K562 (cell line): ENCODE data around the gene MPHOSPH9. TPM values are rescaled to one million over a fixed set of nuclear protein-coding genes. Genes with fewer than 3 reads are reported as not detected.

Source experiments
- ATAC-seq: fragments of 200-7000 bp; cut with Tn5 transposase; 3 replicates; pipeline ENCODE4 v1.9.1; 2020; ENCODE audit warnings: moderate library complexity
- BruUV-seq: library from RNA; stranded (reverse); fragments of 400-500 nt; replicated peaks from 2 replicates; lab custom pipeline; 2021; lab: Mats Ljungman, UMichigan
- CTCF ChIA-PET: fragments of 300-600 bp; formaldehyde crosslinking; extraction: SDS; loops from one replicate; lab custom pipeline; 2021; ENCODE audit warnings: low intra/inter-chr PET ratio; lab: Yijun Ruan, JAX
- POLR2A ChIA-PET: fragments of 300-600, 350-650 bp; sonication (Branson Sonifier 250); formaldehyde crosslinking; extraction: SDS; loops from one replicate; lab custom pipeline; 2021; ENCODE audit warnings: antibody characterized with exemption, inconsistent platforms; lab: Yijun Ruan, JAX
- DNase-seq, 4 experiments: peaks; one replicate each; pipeline versions ENCODE4 v3.0.0 to v3.0.0-alpha.2; 2011 to 2018; ENCODE audit warnings: low spot score in 3 of 4, mixed read lengths in 3 of 4; ENCODE audit errors: extremely low read depth in 1 of 4
- FAIRE-seq: peaks from 2 replicates; lab custom pipeline; 2011; peaks lifted over from hg19 to GRCh38; lab: Jason Lieb, UNC
- H2AFZ ChIP-seq: 2 replicates; pipeline ENCODE4 v1.6.0; 2011; ENCODE audit warnings: low read depth, low read length, control low read depth, inconsistent platforms
- H3K27ac ChIP-seq: fragments of 200-600 bp; 3 replicates; pipeline ENCODE4 v1.8.0; 2011; ENCODE audit warnings: low read depth, mild to moderate bottlenecking, control low read depth, inconsistent platforms, low read length, moderate library complexity, mixed read lengths; ENCODE audit errors: extremely low read depth
- H3K27me3 ChIP-seq, 2 experiments: fragments of 300-600 bp in 1 of 2; 2 replicates in 1 of 2; 3 replicates in 1 of 2; pipeline versions ENCODE4 v1.6.0 to v1.8.0; 2011; ENCODE audit warnings: inconsistent platforms in 2 of 2, low read length in 2 of 2, mild to moderate bottlenecking in 1 of 2, mixed read lengths in 1 of 2, moderate library complexity in 1 of 2; ENCODE audit not compliant: control insufficient read depth in 2 of 2, insufficient read depth in 2 of 2
- H3K36me3 ChIP-seq: fragments of 300-600 bp; 3 replicates; pipeline ENCODE4 v1.8.0; 2011; ENCODE audit warnings: mild to moderate bottlenecking, low read length, inconsistent platforms; ENCODE audit not compliant: control insufficient read depth, insufficient read depth
- H3K4me1 ChIP-seq, 2 experiments: fragments of 200-600 bp in 1 of 2; replicated peaks in 1 of 2; 2 replicates in 1 of 2; 3 replicates in 1 of 2; pipeline versions ENCODE4 v1.5.1 to v1.8.0; 2011; ENCODE audit warnings: inconsistent platforms in 2 of 2, low read length in 2 of 2, mild to moderate bottlenecking in 1 of 2, mixed read lengths in 1 of 2, moderate library complexity in 1 of 2; ENCODE audit not compliant: control insufficient read depth in 2 of 2, insufficient read depth in 2 of 2
- H3K4me2 ChIP-seq: 2 replicates; pipeline ENCODE4 v1.6.1; 2011; ENCODE audit warnings: low read length, control low read depth, inconsistent platforms, mixed read lengths; ENCODE audit not compliant: insufficient read depth
- H3K4me3 ChIP-seq: fragments of 200-600 bp; sonication (generic), shearing (Covaris generic); 2 replicates; pipeline ENCODE4 v1.5.1; 2016; ENCODE audit warnings: control low read depth, inconsistent platforms
- H3K79me2 ChIP-seq: fragments of 200-600 bp; 3 replicates; pipeline ENCODE4 v1.8.0; 2011; ENCODE audit warnings: low read length, inconsistent platforms; ENCODE audit not compliant: control insufficient read depth, insufficient read depth
- H3K9ac ChIP-seq, 2 experiments: 2 replicates each; pipeline versions ENCODE4 v1.6.0 to v1.6.1; 2011; ENCODE audit warnings: low read depth in 2 of 2, low read length in 2 of 2, control low read depth in 1 of 2, inconsistent platforms in 1 of 2, mild to moderate bottlenecking in 1 of 2, mixed read lengths in 1 of 2; ENCODE audit not compliant: insufficient read depth in 1 of 2
- H3K9me1 ChIP-seq: one replicate; pipeline ENCODE4 v1.6.0; 2011; ENCODE audit warnings: inconsistent platforms, mild to moderate bottlenecking, low read length, moderate library complexity; ENCODE audit not compliant: control insufficient read depth, insufficient read depth
- H3K9me3 ChIP-seq: replicated peaks from 2 replicates; pipeline ENCODE4 v1.5.1; 2011; ENCODE audit warnings: low read depth, low read length, inconsistent platforms; ENCODE audit not compliant: control insufficient read depth, insufficient read depth
- H4K20me1 ChIP-seq: replicated peaks from 2 replicates; pipeline ENCODE4 v1.6.1; 2011; ENCODE audit warnings: low read length, inconsistent platforms, mixed read lengths; ENCODE audit not compliant: control insufficient read depth, insufficient read depth
- CSDE1 ChIP-seq, 2 experiments: fragments of 450-650 bp; IDR thresholded peaks; 2 replicates each; pipeline ENCODE4 v1.6.1; 2016; ENCODE audit warnings: mild to moderate bottlenecking in 1 of 2
- E2F4 ChIP-seq: sonication (generic); formaldehyde crosslinking; IDR thresholded peaks from 2 replicates; pipeline ENCODE4 v1.8.0; 2022; ENCODE audit warnings: mild to moderate bottlenecking, low read depth, missing genetic modification reagents
- KAT8 ChIP-seq: fragments of 450-650 bp; IDR thresholded peaks from 2 replicates; pipeline ENCODE4 v1.6.1; 2016; ENCODE audit warnings: low read depth, mild to moderate bottlenecking
- LCOR ChIP-seq: sonication (generic); formaldehyde crosslinking; IDR thresholded peaks from 2 replicates; pipeline ENCODE4 v1.8.0; 2022; ENCODE audit warnings: mild to moderate bottlenecking, missing genetic modification reagents
- LEF1 ChIP-seq: fragments of 450-650 bp; IDR thresholded peaks from 2 replicates; pipeline ENCODE4 v1.6.1; 2016; ENCODE audit warnings: mild to moderate bottlenecking
- NBN ChIP-seq: fragments of 450-650 bp; IDR thresholded peaks from 2 replicates; pipeline ENCODE4 v1.6.1; 2016; ENCODE audit warnings: low read depth, mild to moderate bottlenecking
- NCOA2 ChIP-seq, 2 experiments: fragments of 450-650 bp; IDR thresholded peaks; 2 replicates each; pipeline ENCODE4 v1.6.1; 2018; ENCODE audit warnings: mild to moderate bottlenecking in 2 of 2, moderate library complexity in 1 of 2; ENCODE audit not compliant: partially characterized antibody in 2 of 2
- POLR2A ChIP-seq: fragments of 450-650 bp; conservative IDR thresholded peaks from 2 replicates; pipeline ENCODE4 v1.6.1; 2016
- POLR2H ChIP-seq: IDR thresholded peaks from 2 replicates; pipeline ENCODE4 v1.6.1; 2016; ENCODE audit warnings: missing genetic modification characterization, low read depth, mild to moderate bottlenecking, control low read depth, missing compliant biosample characterization, moderate library complexity
- RFX5 ChIP-seq: IDR thresholded peaks from 2 replicates; pipeline ENCODE4 v1.6.1; 2011; ENCODE audit warnings: low read depth, mild to moderate bottlenecking, improper control_type of control experiment, low read length
- TAF9B ChIP-seq: fragments of 450-650 bp; IDR thresholded peaks from 2 replicates; pipeline ENCODE4 v1.6.1; 2018; ENCODE audit warnings: mild to moderate bottlenecking; ENCODE audit not compliant: partially characterized antibody
- YY1 ChIP-seq, 3 experiments: IDR thresholded peaks; 2 replicates each; pipeline ENCODE4 v1.6.1; 2011; ENCODE audit warnings: low read length in 2 of 3, mild to moderate bottlenecking in 2 of 3, moderate library complexity in 2 of 3, borderline replicate concordance in 1 of 3, control low read depth in 1 of 3, low read depth in 1 of 3; ENCODE audit not compliant: insufficient read depth in 3 of 3, insufficient replicate concordance in 2 of 3, control insufficient read depth in 1 of 3, insufficient read length in 1 of 3; ENCODE audit errors: extremely low read depth in 1 of 3
- ZNF431 ChIP-seq: sonication (generic); formaldehyde crosslinking; IDR thresholded peaks from 2 replicates; pipeline ENCODE4 v1.8.0; 2022; ENCODE audit warnings: mild to moderate bottlenecking, missing genetic modification reagents
- ZNF436 ChIP-seq: fragments of 250-450, 450-650 bp; sonication (Bioruptor Pico); formaldehyde crosslinking; IDR thresholded peaks from 2 replicates; pipeline ENCODE4 v1.7.0; 2020; ENCODE audit warnings: mild to moderate bottlenecking
- WGBS: fragments of 100-300 bp; shearing (Covaris generic); methylation state at CpG from one replicate; pipeline ENCODE4 v1.1.6; 2016; ENCODE audit warnings: low coverage, mixed read lengths; ENCODE audit not compliant: insufficient coverage; ENCODE audit errors: missing lambda C conversion rate; 5-methylcytosine and 5-hydroxymethylcytosine counted together
- in situ Hi-C: fragments of 300-500 bp; cut with MboI; formaldehyde crosslinking; loops from 4 replicates; pipeline ENCODE4 v1.15.0; 2018; ENCODE audit warnings: inconsistent platforms, mixed read lengths
- intact Hi-C: fragments of 100-400 bp; cut with micrococcal nuclease; formaldehyde crosslinking; loops from 2 replicates; pipeline ENCODE4 v1.14.2; 2022
- polyA plus RNA-seq, 8 experiments: library from polyadenylated mRNA; depleted of rRNA in 4 of 8; stranded (reverse) in 5 of 8; unstranded in 3 of 8; fragments of >200 nt; fragmentation: Nextera tagmentation in 2 of 8; fragmentation: Illumina TruSeq in 1 of 8; extraction: Ambion mirVana in 2 of 8; extraction: Trizol in 1 of 8; gene quantifications; 2 replicates each; pipeline versions ENCODE4 v1.2.1 to v1.2.3, GENCODE V29; 2011 to 2014; ENCODE audit warnings: inconsistent platforms in 1 of 8, missing spikeins in 1 of 8
- total RNA-seq, 7 experiments: library from RNA; depleted of rRNA in 6 of 7; stranded (reverse); fragments of >200 nt in 6 of 7; fragmentation: Illumina TruSeq in 2 of 7; extraction: Trizol in 2 of 7; gene quantifications; 2 replicates each; pipeline versions ENCODE4 v1.2.1 to v1.2.3, GENCODE V29; 2011 to 2021; ENCODE audit warnings: low replicate concordance in 1 of 7
- TF ChIP-seq, protein P1 (sequence below): sonication (generic); formaldehyde crosslinking; IDR thresholded peaks from 2 replicates; pipeline ENCODE4 v1.8.1; 2023; ENCODE audit warnings: mild to moderate bottlenecking, missing genetic modification reagents
- TF ChIP-seq, protein P2 (sequence below), 2 experiments: IDR thresholded peaks; 2 replicates each; pipeline ENCODE4 v1.6.1; 2012; ENCODE audit warnings: improper control_type of control experiment in 2 of 2, low read depth in 2 of 2, low read length in 2 of 2, borderline replicate concordance in 1 of 2

Gene MPHOSPH9
- total and polyA plus RNA-seq, 9 of the 15 experiments (the other 6 are each of a cell fraction or from before 2014, with no cell fraction given): 14.2 to 103 (median 54.5) TPM

DNA sequence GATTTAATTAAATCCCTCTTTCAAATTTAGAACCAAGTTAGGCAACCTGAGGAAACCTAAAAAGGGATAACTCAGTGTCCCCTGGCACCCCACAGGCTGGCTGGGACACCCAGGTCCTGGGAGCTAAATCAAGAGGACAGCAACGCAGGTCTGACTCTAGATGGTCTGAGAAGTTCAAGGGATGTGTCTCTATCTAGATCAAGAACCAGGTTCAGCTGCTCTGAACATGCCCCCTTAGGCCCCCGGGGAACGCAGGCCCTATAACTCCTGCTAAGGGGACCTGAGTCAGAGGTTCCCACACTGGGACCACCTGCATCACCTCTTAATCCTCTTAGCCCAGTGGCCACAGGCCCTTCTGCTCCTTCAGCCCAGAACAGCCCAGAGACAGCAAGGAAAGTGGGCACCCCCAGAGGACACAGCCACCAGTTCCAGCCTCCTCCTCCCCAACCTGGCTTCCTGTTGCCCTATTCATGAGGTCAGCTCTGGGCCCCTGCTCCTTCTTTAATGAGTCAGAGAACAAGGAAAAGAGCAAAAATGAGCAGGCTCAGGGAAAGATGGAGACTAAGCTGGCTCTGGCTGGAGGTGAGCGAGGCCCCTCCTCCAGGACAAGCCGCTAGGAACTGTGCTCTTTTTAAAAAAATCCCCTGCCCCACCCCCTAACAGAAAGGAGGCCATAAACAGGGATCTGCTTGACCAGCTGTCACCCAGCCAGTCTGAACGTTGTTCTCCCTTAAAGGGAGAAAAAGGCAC is 92.8 kb downstream of the MPHOSPH9 start:
- Histone ChIP-seq H3K79me2 (peaks cover 10% of the 10 kb centered on the region; the same call in 2 of the 3 replicates), H3K9me3 (no peaks in the 10 kb centered on the region), H3K4me3 (no peak overlapping the region), H2AFZ (no peak overlapping the region; the same call in 1 of the 2 replicates), H3K9me1 (no peaks in the 10 kb centered on the region), H3K4me2 (no peak overlapping the region), H3K27ac (peak overlapping the region; percentile 18; the same call in 1 of the 3 replicates), H4K20me1 (0 out of 2 replicates have a peak, but pooled peaks cover 1% of the 10 kb centered on the region), H3K9ac (peak overlapping the region in 1 of 2 experiments; percentile 23; a peak in 1 of 4 replicates), H3K4me1 (peaks cover 11 to 31% of the 10 kb centered on the region in 2 experiments; a peak in 4 of 5 replicates), H3K27me3 (no peaks in the 10 kb centered on the region), H3K36me3 (no peaks in the 10 kb centered on the region)
- ChIA-PET CTCF (no interaction called here), POLR2A (interaction anchor here (0.6 to 1.4 kb wide), 6 partner anchors 8 to 1356 kb away, joined by 3 to 8 read pairs (median 4); no protein-coding TSS in a partner anchor)
- peak; percentile 62 for ATAC-seq
- BruUV-seq: no TSS peak
- no peak for FAIRE-seq
- peak in 3 of 4 experiments; percentile 35 to 50 (median 38) for DNase-seq
- WGBS: 41% methylated on average over 6 of the region's 6 CpGs
- in situ Hi-C loops: no loop called here
- intact Hi-C loops: loop anchor here (10.0 kb wide), 1 partner anchor 155 kb away; the partner anchor contains the start of gene ARL6IP4
- TF ChIP-seq, protein P1, sequence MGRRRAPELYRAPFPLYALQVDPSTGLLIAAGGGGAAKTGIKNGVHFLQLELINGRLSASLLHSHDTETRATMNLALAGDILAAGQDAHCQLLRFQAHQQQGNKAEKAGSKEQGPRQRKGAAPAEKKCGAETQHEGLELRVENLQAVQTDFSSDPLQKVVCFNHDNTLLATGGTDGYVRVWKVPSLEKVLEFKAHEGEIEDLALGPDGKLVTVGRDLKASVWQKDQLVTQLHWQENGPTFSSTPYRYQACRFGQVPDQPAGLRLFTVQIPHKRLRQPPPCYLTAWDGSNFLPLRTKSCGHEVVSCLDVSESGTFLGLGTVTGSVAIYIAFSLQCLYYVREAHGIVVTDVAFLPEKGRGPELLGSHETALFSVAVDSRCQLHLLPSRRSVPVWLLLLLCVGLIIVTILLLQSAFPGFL (CRISPR knock-in tag): no peak
- TF ChIP-seq RFX5 (no peak), TAF9B (no peak), ZNF431 (CRISPR knock-in tag) (no peak), NBN (no peak), KAT8 (no peak), CSDE1 (IDR thresholded peaks at IDR 0.05) (no peak), LEF1 (no peak), POLR2A (no peak), LCOR (no peak), NCOA2 (IDR thresholded peaks at IDR 0.05; ENCODE audit: partially characterized antibody in 2 of 2) (no peak), POLR2H (no peak), YY1 (IDR thresholded peaks at IDR 0.05; ENCODE audit: borderline replicate concordance in 1 of 3, control insufficient read depth in 1 of 3, extremely low read depth in 1 of 3, insufficient read depth in 3 of 3, insufficient read length in 1 of 3, insufficient replicate concordance in 2 of 3, low read depth in 1 of 3, low read length in 2 of 3) (peak in 1 of 3 experiments; percentile 25), ZNF436 (CRISPR knock-in tag) (no peak), E2F4 (CRISPR knock-in tag) (no peak)
- TF ChIP-seq, protein P2, sequence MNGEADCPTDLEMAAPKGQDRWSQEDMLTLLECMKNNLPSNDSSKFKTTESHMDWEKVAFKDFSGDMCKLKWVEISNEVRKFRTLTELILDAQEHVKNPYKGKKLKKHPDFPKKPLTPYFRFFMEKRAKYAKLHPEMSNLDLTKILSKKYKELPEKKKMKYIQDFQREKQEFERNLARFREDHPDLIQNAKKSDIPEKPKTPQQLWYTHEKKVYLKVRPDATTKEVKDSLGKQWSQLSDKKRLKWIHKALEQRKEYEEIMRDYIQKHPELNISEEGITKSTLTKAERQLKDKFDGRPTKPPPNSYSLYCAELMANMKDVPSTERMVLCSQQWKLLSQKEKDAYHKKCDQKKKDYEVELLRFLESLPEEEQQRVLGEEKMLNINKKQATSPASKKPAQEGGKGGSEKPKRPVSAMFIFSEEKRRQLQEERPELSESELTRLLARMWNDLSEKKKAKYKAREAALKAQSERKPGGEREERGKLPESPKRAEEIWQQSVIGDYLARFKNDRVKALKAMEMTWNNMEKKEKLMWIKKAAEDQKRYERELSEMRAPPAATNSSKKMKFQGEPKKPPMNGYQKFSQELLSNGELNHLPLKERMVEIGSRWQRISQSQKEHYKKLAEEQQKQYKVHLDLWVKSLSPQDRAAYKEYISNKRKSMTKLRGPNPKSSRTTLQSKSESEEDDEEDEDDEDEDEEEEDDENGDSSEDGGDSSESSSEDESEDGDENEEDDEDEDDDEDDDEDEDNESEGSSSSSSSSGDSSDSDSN (IDR thresholded peaks at IDR 0.05; ENCODE audit: borderline replicate concordance in 1 of 2, low read depth in 2 of 2, low read length in 2 of 2): no peak
